Mucosa of rectum (tissue), 2 donors: Measurements from ENCODE around the gene G6PD.
"Not testable (repeated sequence)": the region's sequence is repeated elsewhere in the genome, so short reads cannot be mapped to it uniquely, and the experiment has no call there.

Experiments used
- H3K27ac ChIP-seq, 2 donors: one replicate each; pipeline ENCODE4 v1.7.0; 2013; ENCODE audit warnings: inconsistent platforms in 2 of 2, low read depth in 2 of 2, low read length in 2 of 2
- H3K27me3 ChIP-seq, 2 donors: one replicate each; pipeline ENCODE4 v1.7.0; 2013; ENCODE audit warnings: low read length in 2 of 2; ENCODE audit not compliant: control insufficient read depth in 2 of 2, insufficient read depth in 2 of 2
- H3K36me3 ChIP-seq, 2 donors: one replicate each; pipeline ENCODE4 v1.7.0; 2013; ENCODE audit warnings: low read length in 2 of 2; ENCODE audit not compliant: control insufficient read depth in 2 of 2, insufficient read depth in 2 of 2
- H3K4me1 ChIP-seq, 2 donors: one replicate each; pipeline ENCODE4 v1.7.0; 2013; ENCODE audit warnings: low read length in 2 of 2, mild to moderate bottlenecking in 1 of 2; ENCODE audit not compliant: control insufficient read depth in 2 of 2, insufficient read depth in 2 of 2
- H3K4me3 ChIP-seq, 2 donors: one replicate each; pipeline ENCODE4 v1.7.0; 2013; ENCODE audit warnings: low read length in 2 of 2
- H3K9ac ChIP-seq, 2 donors: one replicate each; pipeline ENCODE4 v1.7.0; 2013; ENCODE audit warnings: low read length in 2 of 2, low read depth in 1 of 2, mild to moderate bottlenecking in 1 of 2
- H3K9me3 ChIP-seq, 2 donors: one replicate each; pipeline ENCODE4 v1.7.0; 2013; ENCODE audit warnings: low read length in 2 of 2; ENCODE audit not compliant: control insufficient read depth in 2 of 2
- donor health status: healthy.
- donor health status: Normal muscosa, but diverticular disease.

Gene G6PD

DNA sequence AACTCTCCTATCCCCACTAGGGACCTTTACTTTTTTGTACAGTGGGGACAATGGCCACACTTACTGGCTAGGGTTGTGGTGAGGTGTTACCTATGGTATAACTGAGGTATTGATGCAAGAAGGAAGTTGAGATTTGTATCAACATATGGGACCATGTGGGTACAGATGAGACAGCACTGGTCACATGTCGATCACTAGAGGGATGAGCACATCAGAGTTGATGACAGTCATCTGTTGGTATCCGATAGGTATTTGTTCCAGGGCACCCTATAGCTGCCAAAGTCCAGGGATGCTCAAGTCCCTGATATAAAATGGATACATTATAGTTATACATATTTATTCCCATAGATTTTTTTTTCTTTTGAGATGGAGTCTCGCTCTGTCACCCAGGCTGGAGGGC, 43.7 kb downstream of the G6PD start:
- H3K9ac ChIP-seq, result no peak overlapping the region
- H3K27me3 ChIP-seq, result peaks cover 0 to 2% of the 10 kb centered on the region in 2 donors
- no peak overlapping the region for H3K4me3 ChIP-seq
- no peaks in the 10 kb centered on the region for H3K9me3 ChIP-seq
- no peak overlapping the region for H3K27ac ChIP-seq
- peaks cover 0 to 13% of the 10 kb centered on the region in 2 donors for H3K36me3 ChIP-seq
- H3K4me1 ChIP-seq, result no peaks in the 10 kb centered on the region

DNA sequence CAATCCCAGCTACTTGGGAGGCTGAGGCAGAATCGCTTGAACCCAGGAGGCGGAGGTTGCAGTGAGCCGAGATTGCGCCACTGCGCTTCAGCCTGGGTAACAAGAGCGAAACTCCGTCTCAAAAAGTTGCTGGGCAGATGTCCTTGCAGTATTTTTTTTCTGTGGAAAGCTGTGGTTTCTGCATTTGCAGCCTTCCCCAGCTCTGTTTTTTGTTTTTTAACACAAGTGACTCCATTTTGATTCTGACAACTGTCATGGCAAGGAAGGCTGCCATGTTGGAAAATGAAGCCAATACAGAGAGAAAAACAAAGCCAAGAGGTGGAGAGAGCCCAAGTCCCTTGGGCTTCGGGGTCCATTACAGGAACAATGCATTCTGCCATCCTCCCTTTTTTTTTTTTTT, 44.5 kb downstream of the G6PD start:
- Histone ChIP-seq H3K4me3 (no peak overlapping the region), H3K27me3 (peaks cover 0 to 2% of the 10 kb centered on the region in 2 donors), H3K4me1 (no peaks in the 10 kb centered on the region), H3K9me3 (no peaks in the 10 kb centered on the region), H3K9ac (no peak overlapping the region), H3K36me3 (peaks cover 0 to 12% of the 10 kb centered on the region in 2 donors), H3K27ac (no peak overlapping the region)

GRCh38 chrX:154501423-154501822, 45.2 kb downstream of the G6PD start:
- H3K36me3 ChIP-seq, H3K27me3 ChIP-seq, H3K9me3 ChIP-seq, H3K4me3 ChIP-seq, H3K4me1 ChIP-seq, H3K27ac ChIP-seq, H3K9ac ChIP-seq: not testable (repeated sequence)

DNA sequence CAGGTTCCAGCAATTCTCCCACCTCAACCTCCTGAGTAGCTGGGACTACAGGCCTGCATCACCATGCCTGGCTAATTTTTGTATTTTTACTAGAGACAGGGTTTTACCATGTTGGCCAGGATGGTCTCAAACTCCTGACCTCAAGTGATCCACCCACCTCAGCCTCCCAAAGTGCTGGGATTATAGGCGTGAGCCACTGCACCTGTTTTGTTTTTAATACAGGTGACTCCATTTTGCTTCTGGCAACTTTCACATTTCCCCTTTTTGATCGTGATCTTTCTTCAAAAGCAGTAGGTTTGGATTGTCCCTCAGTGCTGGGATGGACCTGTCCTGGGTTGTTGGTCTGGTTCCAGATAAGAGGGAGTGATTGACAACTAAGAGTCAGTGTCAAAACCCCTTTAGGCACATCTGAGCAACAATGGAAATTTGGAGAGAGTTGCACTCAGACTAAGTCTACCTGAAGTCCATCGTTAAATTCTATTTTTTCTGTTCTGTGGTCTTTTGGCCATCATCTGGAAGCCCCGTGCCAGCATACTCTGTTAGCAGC, 50.0 kb downstream of the G6PD start:
- H3K4me1 ChIP-seq, H3K27ac ChIP-seq, H3K9me3 ChIP-seq, H3K4me3 ChIP-seq, H3K9ac ChIP-seq, H3K27me3 ChIP-seq, H3K36me3 ChIP-seq: not testable (repeated sequence)

DNA sequence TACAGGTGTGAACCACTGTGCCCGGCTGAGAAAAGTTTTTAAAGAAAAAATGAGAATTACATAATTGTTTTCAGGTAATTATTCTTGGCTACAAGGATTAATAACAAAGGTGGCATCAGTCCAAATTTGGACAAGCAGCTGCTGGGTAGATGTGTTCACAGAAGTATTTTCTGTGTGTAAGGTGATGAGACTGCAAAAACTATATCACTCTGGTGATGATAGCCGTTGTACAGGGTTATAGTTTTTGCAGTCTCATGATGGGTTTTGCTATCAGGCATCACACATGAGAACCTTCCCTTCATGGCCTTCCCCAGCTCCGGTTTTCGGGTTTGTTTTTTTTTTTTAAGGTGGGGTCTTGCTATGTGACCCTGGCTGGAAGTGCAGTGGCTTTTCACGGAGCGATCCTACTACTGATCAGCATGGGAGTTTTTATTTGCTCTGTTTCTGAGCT, 51.1 kb downstream of the G6PD start:
- Histone ChIP-seq H3K27me3 (no peaks in the 10 kb centered on the region), H3K36me3 (no peaks in the 10 kb centered on the region), H3K4me1 (no peaks in the 10 kb centered on the region), H3K9me3 (no peaks in the 10 kb centered on the region), H3K27ac (no peak overlapping the region), H3K4me3 (no peak overlapping the region), H3K9ac (no peak overlapping the region)

GRCh38 chrX:154494715-154495114, 51.9 kb downstream of the G6PD start:
- Histone ChIP-seq H3K36me3 (no peaks in the 10 kb centered on the region), H3K27ac (no peak overlapping the region), H3K27me3 (no peaks in the 10 kb centered on the region), H3K4me1 (peaks cover 1 to 3% of the 10 kb centered on the region in 2 donors), H3K9ac (no peak overlapping the region), H3K9me3 (no peaks in the 10 kb centered on the region), H3K4me3 (no peak overlapping the region)

DNA sequence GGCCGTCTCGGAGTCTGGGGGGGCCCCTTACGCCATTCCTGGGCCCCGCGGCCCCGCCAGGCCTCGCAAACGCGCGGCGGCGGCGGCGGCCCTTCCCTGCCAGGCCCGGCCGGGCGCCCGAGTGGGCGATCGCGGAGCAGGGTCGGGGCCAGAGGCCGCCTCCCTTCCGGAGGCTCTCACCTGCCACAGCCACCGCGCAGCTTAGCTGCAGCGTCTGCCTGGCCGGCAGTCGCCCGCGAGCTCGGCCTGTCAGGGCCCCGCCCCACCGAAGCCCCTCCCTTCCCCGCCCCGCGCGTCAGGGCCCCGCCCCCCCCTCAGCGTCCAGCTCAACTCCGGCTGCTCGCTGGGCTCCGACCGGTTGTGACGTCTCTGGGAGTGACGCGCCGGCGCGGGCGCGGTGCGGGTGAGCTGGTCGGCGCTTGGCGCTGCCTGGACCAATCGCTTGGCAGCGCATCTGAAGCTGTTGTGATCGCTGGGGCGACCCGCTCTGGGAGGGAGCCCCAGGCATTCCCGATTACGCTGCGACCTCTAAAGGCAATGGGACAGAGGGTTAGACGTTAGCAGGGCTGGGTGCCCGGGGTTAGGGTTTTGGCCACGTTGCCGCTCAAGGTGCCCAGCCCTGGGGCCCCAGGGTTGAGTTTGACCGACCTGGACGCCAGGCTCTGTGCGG, 56.1 kb downstream of the G6PD start, which contains the start of gene SLC10A3:
Gene SLC10A3, minus strand, starts transcription at position 216 of the 670 bp plus-strand sequence. CDS start 1,689 bp downstream, outside the sequence.
- no peaks in the 10 kb centered on the region for H3K36me3 ChIP-seq
- H3K27ac ChIP-seq, result peak within 1 kb of the TSS; percentile 94 to 95
- no peaks in the 10 kb centered on the region for H3K9me3 ChIP-seq
- H3K9ac ChIP-seq, result peak within 1 kb of the TSS; percentile 83 to 89
- peak within 1 kb of the TSS; percentile 72 to 74 for H3K4me3 ChIP-seq
- H3K27me3 ChIP-seq, result no peaks in the 10 kb centered on the region
- H3K4me1 ChIP-seq, result peaks cover 12 to 17% of the 10 kb centered on the region in 2 donors

DNA sequence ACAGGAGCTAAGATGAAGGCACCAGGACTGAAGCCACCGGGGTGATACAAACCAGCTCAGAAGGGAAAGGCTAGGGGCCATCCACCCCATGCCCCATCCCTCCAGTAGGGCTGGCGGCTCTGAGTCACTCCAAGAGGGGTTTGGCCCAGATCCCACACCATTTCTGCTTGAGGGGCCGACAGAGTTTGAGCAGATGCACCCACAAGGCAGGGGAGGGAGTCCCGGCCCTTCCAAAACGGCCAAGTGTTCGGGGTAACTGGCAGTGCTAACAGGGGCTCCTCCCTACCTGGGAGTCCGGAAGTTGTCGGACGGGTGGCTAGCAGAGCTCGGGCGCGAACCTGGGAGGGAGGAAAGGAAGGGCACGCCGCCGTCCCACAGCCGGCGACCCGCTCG, 56.6 kb downstream of the G6PD start:
- peak overlapping the region; percentile 72 to 74 for H3K4me3 ChIP-seq
- peak overlapping the region; percentile 87 to 94 for H3K27ac ChIP-seq
- H3K36me3 ChIP-seq, result no peaks in the 10 kb centered on the region
- peak overlapping the region; percentile 65 to 89 for H3K9ac ChIP-seq
- H3K9me3 ChIP-seq, result no peaks in the 10 kb centered on the region
- peaks cover 0 to 3% of the 10 kb centered on the region in 2 donors for H3K27me3 ChIP-seq
- peaks cover 18 to 21% of the 10 kb centered on the region in 2 donors for H3K4me1 ChIP-seq

DNA sequence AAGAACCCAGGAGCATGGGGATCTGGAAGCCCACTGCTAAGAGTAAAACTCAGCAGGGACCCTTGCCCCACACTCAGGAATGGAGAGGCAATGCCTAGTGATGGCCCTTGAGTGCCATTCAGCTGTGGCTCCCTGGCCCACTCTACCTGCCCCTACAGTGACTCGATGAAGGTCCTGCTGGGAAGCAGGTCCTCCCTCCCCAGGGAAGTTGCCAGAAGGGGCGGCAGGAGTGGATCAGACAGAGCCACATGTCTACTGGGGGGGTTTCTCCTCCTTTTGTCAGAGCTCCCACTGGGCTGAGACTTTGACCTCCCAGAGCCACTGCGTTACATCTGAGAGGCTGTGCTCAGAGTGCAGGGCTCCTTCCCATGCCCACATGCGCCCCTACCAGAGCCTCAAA, 57.5 kb downstream of the G6PD start:
- Histone ChIP-seq H3K27ac (peak overlapping the region in 1 of 2 donors; percentile 94), H3K4me1 (peaks cover 19 to 21% of the 10 kb centered on the region in 2 donors), H3K9me3 (no peaks in the 10 kb centered on the region), H3K36me3 (peaks cover 0 to 1% of the 10 kb centered on the region in 2 donors), H3K9ac (peak overlapping the region in 1 of 2 donors; percentile 89), H3K4me3 (peak overlapping the region; percentile 72 to 74), H3K27me3 (peaks cover 0 to 3% of the 10 kb centered on the region in 2 donors)

GRCh38 chrX:154488336-154489075, 58.1 kb downstream of the G6PD start:
- Histone ChIP-seq H3K9ac (no peak overlapping the region), H3K4me3 (no peak overlapping the region), H3K27me3 (peaks cover 0 to 3% of the 10 kb centered on the region in 2 donors), H3K27ac (no peak overlapping the region), H3K9me3 (no peaks in the 10 kb centered on the region), H3K4me1 (peaks cover 19 to 21% of the 10 kb centered on the region in 2 donors), H3K36me3 (peaks cover 0 to 5% of the 10 kb centered on the region in 2 donors)
